Upper lobe of right lung (tissue), 1 donor: ENCODE measurements around the gene PEX11A. TPM values are rescaled to one million over a fixed set of nuclear protein-coding genes. Genes with fewer than 3 reads are reported as not detected.
"Not testable (repeated sequence)": the region's sequence is repeated elsewhere in the genome, so short reads cannot be mapped to it uniquely, and the experiment has no call there.

ENCODE experiments used
- ATAC-seq: fragments of 200-7000 bp; cut with Tn5 transposase; one replicate; pipeline ENCODE4 v1.9.1; 2020; ENCODE audit warnings: mild to moderate bottlenecking, moderate library complexity
- DNase-seq: peaks from one replicate; pipeline ENCODE4 v3.0.0-alpha.2; 2020
- H3K27ac ChIP-seq: fragments of 200-600 bp; one replicate; pipeline ENCODE4 v1.8.0; 2022
- H3K27me3 ChIP-seq: fragments of 200-600 bp; one replicate; pipeline ENCODE4 v1.8.0; 2022; ENCODE audit warnings: mild to moderate bottlenecking
- H3K36me3 ChIP-seq: fragments of 200-600 bp; one replicate; pipeline ENCODE4 v1.8.0; 2022
- H3K4me1 ChIP-seq: fragments of 200-600 bp; one replicate; pipeline ENCODE4 v1.8.0; 2022
- H3K4me3 ChIP-seq: fragments of 200-600 bp; one replicate; pipeline ENCODE4 v1.8.0; 2022; ENCODE audit warnings: mild to moderate bottlenecking
- H3K9me3 ChIP-seq: fragments of 200-600 bp; one replicate; pipeline ENCODE4 v1.8.0; 2022
- CTCF ChIP-seq: fragments of 200-600 bp; IDR thresholded peaks from one replicate; pipeline ENCODE4 v1.8.0; 2022; ENCODE audit warnings: antibody characterized with exemption
- intact Hi-C: fragments of 100-400 bp; cut with DNase I; formaldehyde crosslinking; loops from one replicate; pipeline ENCODE4 v1.11.0; 2022
- total RNA-seq: library from RNA; stranded (reverse); fragmentation: NEBNext Ultra II Directional; extraction: Animal tissue kit (Norgen Biotek cat#: 25700); gene quantifications from one replicate; pipeline ENCODE4 v1.2.1, GENCODE V29; 2021
- donor health status: DM: no; HTN: yes; CAD: no; lungs with severe emphysema.

The PEX11A gene
- total RNA-seq, 1 donor from 2014 or later: 9.1 TPM

- ATAC-seq: no peak
These were observed 13.9 kb upstream of the PEX11A start for GRCh38 chr15:89704411-89704810.

GRCh38 chr15:89695198-89695597 lies 4.6 kb upstream of the PEX11A start:
- ATAC-seq (no peak), DNase-seq (no peak)
- intact Hi-C loops: no loop called here
- Histone ChIP-seq H3K27ac (no peak overlapping the region), H3K4me3 (no peak overlapping the region), H3K4me1 (no peaks in the 10 kb centered on the region), H3K9me3 (no peaks in the 10 kb centered on the region), H3K27me3 (no peaks in the 10 kb centered on the region), H3K36me3 (no peaks in the 10 kb centered on the region)
- TF ChIP-seq CTCF: no peak

More at GRCh38 chr15:89704411-89704810, 13.9 kb upstream of the PEX11A start:
- H3K27me3 ChIP-seq: no peaks in the 10 kb centered on the region
- no peak overlapping the region for H3K27ac ChIP-seq
- H3K9me3 ChIP-seq: no peaks in the 10 kb centered on the region
- intact Hi-C loops: no loop called here
- H3K4me3 ChIP-seq: no peak overlapping the region
- H3K36me3 ChIP-seq: no peaks in the 10 kb centered on the region
- H3K4me1 ChIP-seq: no peaks in the 10 kb centered on the region
- no peak for DNase-seq
- TF ChIP-seq CTCF: no peak

GRCh38 chr15:89693696-89694095 lies 3.1 kb upstream of the PEX11A start:
- Histone ChIP-seq H3K27ac (no peak overlapping the region), H3K4me1 (peaks cover 8% of the 10 kb centered on the region), H3K27me3 (no peaks in the 10 kb centered on the region), H3K36me3 (no peaks in the 10 kb centered on the region), H3K4me3 (no peak overlapping the region), H3K9me3 (no peaks in the 10 kb centered on the region)
- intact Hi-C loops: no loop called here
- DNase-seq (no peak), ATAC-seq (no peak)
- no peak for TF ChIP-seq CTCF

- Histone ChIP-seq H3K27ac (no peak overlapping the region), H3K4me3 (no peak overlapping the region)
- intact Hi-C loops: no loop called here
These were observed 2.5 kb upstream of the PEX11A start for GRCh38 chr15:89693091-89693490.

GRCh38 chr15:89689930-89690275 lies 651 bp downstream of the PEX11A start:
- DNase-seq, H3K4me1 ChIP-seq, ATAC-seq, H3K36me3 ChIP-seq, intact Hi-C loops, H3K9me3 ChIP-seq, H3K27me3 ChIP-seq: not testable (repeated sequence)
- Histone ChIP-seq H3K27ac (peak overlapping the region; percentile 70), H3K4me3 (peak overlapping the region; percentile 85)

More at GRCh38 chr15:89693091-89693490, 2.5 kb upstream of the PEX11A start:
- TF ChIP-seq CTCF: no peak
- H3K9me3 ChIP-seq: no peaks in the 10 kb centered on the region
- H3K27me3 ChIP-seq: no peaks in the 10 kb centered on the region
- no peak for ATAC-seq
- no peak for DNase-seq
- H3K36me3 ChIP-seq: no peaks in the 10 kb centered on the region
- peaks cover 8% of the 10 kb centered on the region for H3K4me1 ChIP-seq

- Histone ChIP-seq H3K9me3 (no peaks in the 10 kb centered on the region), H3K4me1 (peaks cover 8% of the 10 kb centered on the region), H3K27ac (no peak overlapping the region), H3K4me3 (no peak overlapping the region), H3K36me3 (peaks cover 3% of the 10 kb centered on the region), H3K27me3 (no peaks in the 10 kb centered on the region)
- intact Hi-C loops: no loop called here
- TF ChIP-seq CTCF: no peak
- DNase-seq: no peak
- no peak for ATAC-seq
These were observed 4.0 kb downstream of the PEX11A start for GRCh38 chr15:89686522-89686921.
